GM23338 (cell line): ENCODE results near the gene FTO. TPM values are rescaled to one million over a fixed set of nuclear protein-coding genes. Genes with fewer than 3 reads are reported as not detected.

Experiments
- ATAC-seq: fragments of 200-7000 bp; cut with Tn5 transposase; 3 replicates; pipeline ENCODE4 v1.9.1; 2020
- DNase-seq: peaks from one replicate; pipeline ENCODE4 v3.0.0-alpha.2; 2015; ENCODE audit warnings: low spot score
- H2AFZ ChIP-seq: fragments of 200-600 bp; sonication (generic); 2 replicates; pipeline ENCODE4 v1.8.0; 2016; ENCODE audit warnings: antibody characterized with exemption, mild to moderate bottlenecking, moderate library complexity
- H3F3A ChIP-seq: fragments of 200-600 bp; sonication (generic); replicated peaks from 2 replicates; pipeline ENCODE4 v1.8.0; 2017; ENCODE audit warnings: antibody characterized with exemption, mixed run types, low read depth
- H3K27ac ChIP-seq: fragments of 200-600 bp; sonication (generic); 2 replicates; pipeline ENCODE4 v1.6.1; 2016; ENCODE audit warnings: low read depth
- H3K27me3 ChIP-seq: fragments of 200-600 bp; sonication (generic); 2 replicates; pipeline ENCODE4 v1.8.0; 2016; ENCODE audit warnings: mild to moderate bottlenecking, mixed run types, moderate library complexity; ENCODE audit not compliant: insufficient read depth
- H3K36me3 ChIP-seq: fragments of 200-600 bp; sonication (generic); 2 replicates; pipeline ENCODE4 v1.8.0; 2016; ENCODE audit warnings: mild to moderate bottlenecking; ENCODE audit not compliant: insufficient read depth
- H3K4me1 ChIP-seq: fragments of 200-600 bp; sonication (generic); 2 replicates; pipeline ENCODE4 v1.8.0; 2016; ENCODE audit warnings: mild to moderate bottlenecking, moderate library complexity; ENCODE audit not compliant: insufficient read depth
- H3K4me2 ChIP-seq: fragments of 200-600 bp; sonication (generic); 2 replicates; pipeline ENCODE4 v1.7.1; 2017; ENCODE audit warnings: mixed run types
- H3K4me3 ChIP-seq: fragments of 200-600 bp; sonication (generic); 2 replicates; pipeline ENCODE4 v1.6.1; 2016; ENCODE audit warnings: mixed run types
- H3K79me2 ChIP-seq: fragments of 200-600 bp; sonication (generic); replicated peaks from 2 replicates; pipeline ENCODE4 v1.8.0; 2017; ENCODE audit warnings: mild to moderate bottlenecking; ENCODE audit not compliant: insufficient read depth
- H3K9me2 ChIP-seq: fragments of 200-600 bp; sonication (generic); 2 replicates; pipeline ENCODE4 v1.8.0; 2017; ENCODE audit not compliant: insufficient read depth
- H4K20me1 ChIP-seq: fragments of 200-600 bp; sonication (generic); replicated peaks from 2 replicates; pipeline ENCODE4 v1.8.0; 2017; ENCODE audit warnings: mild to moderate bottlenecking; ENCODE audit not compliant: insufficient read depth
- H3K27ac Mint-ChIP-seq: 2 replicates; pipeline ENCODE4 v1.8.0; 2020; ENCODE audit warnings: inconsistent platforms, mild to moderate bottlenecking, moderate library complexity, mixed read lengths
- H3K27me3 Mint-ChIP-seq: 3 replicates; pipeline ENCODE4 v1.8.0; 2022; ENCODE audit warnings: low read depth, mild to moderate bottlenecking, moderate library complexity, mixed read lengths, inconsistent platforms; ENCODE audit not compliant: insufficient read depth, poor library complexity
- H3K36me3 Mint-ChIP-seq: 3 replicates; pipeline ENCODE4 v1.8.0; 2021; ENCODE audit warnings: low read depth, mild to moderate bottlenecking, inconsistent platforms, moderate library complexity, mixed read lengths
- H3K4me1 Mint-ChIP-seq: 3 replicates; pipeline ENCODE4 v1.8.0; 2020; ENCODE audit warnings: mild to moderate bottlenecking, inconsistent platforms, mixed read lengths
- H3K4me3 Mint-ChIP-seq: 3 replicates; pipeline ENCODE4 v1.8.0; 2021; ENCODE audit warnings: moderate library complexity, mild to moderate bottlenecking, inconsistent platforms, mixed read lengths
- H3K9me3 Mint-ChIP-seq: 3 replicates; pipeline ENCODE4 v1.8.0; 2020; ENCODE audit warnings: moderate library complexity, mild to moderate bottlenecking, inconsistent platforms, mixed read lengths
- CTCF ChIP-seq, 2 experiments: fragments of 200-600 bp in 1 of 2; sonication (generic) in 1 of 2; conservative IDR thresholded peaks; 2 replicates each; pipeline versions ENCODE4 v1.5.1 to v1.6.1; 2016 to 2017; ENCODE audit warnings: antibody characterized with exemption in 2 of 2, low read depth in 2 of 2, mild to moderate bottlenecking in 2 of 2, moderate library complexity in 1 of 2
- EZH2 ChIP-seq: fragments of 200-600 bp; sonication (generic); IDR thresholded peaks from one replicate; pipeline ENCODE4 v1.8.0; 2017; ENCODE audit warnings: antibody characterized with exemption, mild to moderate bottlenecking, low read depth; ENCODE audit not compliant: unreplicated experiment
- EZH2phosphoT487 ChIP-seq: fragments of 200-600 bp; sonication (generic); IDR thresholded peaks from one replicate; pipeline ENCODE4 v1.8.1; 2018; ENCODE audit warnings: antibody characterized with exemption; ENCODE audit not compliant: unreplicated experiment
- POLR2AphosphoS5 ChIP-seq: IDR thresholded peaks from 2 replicates; pipeline ENCODE4 v1.6.1; 2016; ENCODE audit warnings: antibody characterized with exemption, low read depth
- STAT1 ChIP-seq: IDR thresholded peaks from one replicate; pipeline ENCODE4 v1.6.1; 2016; ENCODE audit warnings: antibody characterized with exemption; ENCODE audit not compliant: unreplicated experiment
- ZNF331 ChIP-seq: fragments of 250-450 bp; sonication (Bioruptor Pico); IDR thresholded peaks from 2 replicates; pipeline ENCODE4 v1.5.0; 2020; ENCODE audit warnings: low read depth, mild to moderate bottlenecking, moderate library complexity
- polyA plus RNA-seq: library from polyadenylated mRNA; unstranded; fragments of >200 nt; fragmentation: Nextera tagmentation; extraction: Ambion mirVana; gene quantifications from 2 replicates; pipeline ENCODE4 v1.2.1, GENCODE V29; 2016
- total RNA-seq: library from RNA; depleted of rRNA; stranded (reverse); fragments of >200 nt; shearing (Covaris generic); gene quantifications from 2 replicates; pipeline ENCODE4 v1.2.3, GENCODE V29; 2014
- TF ChIP-seq, protein P1 (sequence below): fragments of 250-450 bp; sonication (Bioruptor Pico); IDR thresholded peaks from 2 replicates; pipeline ENCODE4 v1.5.0; 2020; ENCODE audit warnings: mild to moderate bottlenecking, moderate library complexity

Gene FTO
- total and polyA plus RNA-seq, 2 experiments from 2014 or later: 17.7 to 69.6 TPM

GRCh38 chr16:54027062-54027461 lies 323.1 kb downstream of the FTO start (continued):
- TF ChIP-seq, protein P1, sequence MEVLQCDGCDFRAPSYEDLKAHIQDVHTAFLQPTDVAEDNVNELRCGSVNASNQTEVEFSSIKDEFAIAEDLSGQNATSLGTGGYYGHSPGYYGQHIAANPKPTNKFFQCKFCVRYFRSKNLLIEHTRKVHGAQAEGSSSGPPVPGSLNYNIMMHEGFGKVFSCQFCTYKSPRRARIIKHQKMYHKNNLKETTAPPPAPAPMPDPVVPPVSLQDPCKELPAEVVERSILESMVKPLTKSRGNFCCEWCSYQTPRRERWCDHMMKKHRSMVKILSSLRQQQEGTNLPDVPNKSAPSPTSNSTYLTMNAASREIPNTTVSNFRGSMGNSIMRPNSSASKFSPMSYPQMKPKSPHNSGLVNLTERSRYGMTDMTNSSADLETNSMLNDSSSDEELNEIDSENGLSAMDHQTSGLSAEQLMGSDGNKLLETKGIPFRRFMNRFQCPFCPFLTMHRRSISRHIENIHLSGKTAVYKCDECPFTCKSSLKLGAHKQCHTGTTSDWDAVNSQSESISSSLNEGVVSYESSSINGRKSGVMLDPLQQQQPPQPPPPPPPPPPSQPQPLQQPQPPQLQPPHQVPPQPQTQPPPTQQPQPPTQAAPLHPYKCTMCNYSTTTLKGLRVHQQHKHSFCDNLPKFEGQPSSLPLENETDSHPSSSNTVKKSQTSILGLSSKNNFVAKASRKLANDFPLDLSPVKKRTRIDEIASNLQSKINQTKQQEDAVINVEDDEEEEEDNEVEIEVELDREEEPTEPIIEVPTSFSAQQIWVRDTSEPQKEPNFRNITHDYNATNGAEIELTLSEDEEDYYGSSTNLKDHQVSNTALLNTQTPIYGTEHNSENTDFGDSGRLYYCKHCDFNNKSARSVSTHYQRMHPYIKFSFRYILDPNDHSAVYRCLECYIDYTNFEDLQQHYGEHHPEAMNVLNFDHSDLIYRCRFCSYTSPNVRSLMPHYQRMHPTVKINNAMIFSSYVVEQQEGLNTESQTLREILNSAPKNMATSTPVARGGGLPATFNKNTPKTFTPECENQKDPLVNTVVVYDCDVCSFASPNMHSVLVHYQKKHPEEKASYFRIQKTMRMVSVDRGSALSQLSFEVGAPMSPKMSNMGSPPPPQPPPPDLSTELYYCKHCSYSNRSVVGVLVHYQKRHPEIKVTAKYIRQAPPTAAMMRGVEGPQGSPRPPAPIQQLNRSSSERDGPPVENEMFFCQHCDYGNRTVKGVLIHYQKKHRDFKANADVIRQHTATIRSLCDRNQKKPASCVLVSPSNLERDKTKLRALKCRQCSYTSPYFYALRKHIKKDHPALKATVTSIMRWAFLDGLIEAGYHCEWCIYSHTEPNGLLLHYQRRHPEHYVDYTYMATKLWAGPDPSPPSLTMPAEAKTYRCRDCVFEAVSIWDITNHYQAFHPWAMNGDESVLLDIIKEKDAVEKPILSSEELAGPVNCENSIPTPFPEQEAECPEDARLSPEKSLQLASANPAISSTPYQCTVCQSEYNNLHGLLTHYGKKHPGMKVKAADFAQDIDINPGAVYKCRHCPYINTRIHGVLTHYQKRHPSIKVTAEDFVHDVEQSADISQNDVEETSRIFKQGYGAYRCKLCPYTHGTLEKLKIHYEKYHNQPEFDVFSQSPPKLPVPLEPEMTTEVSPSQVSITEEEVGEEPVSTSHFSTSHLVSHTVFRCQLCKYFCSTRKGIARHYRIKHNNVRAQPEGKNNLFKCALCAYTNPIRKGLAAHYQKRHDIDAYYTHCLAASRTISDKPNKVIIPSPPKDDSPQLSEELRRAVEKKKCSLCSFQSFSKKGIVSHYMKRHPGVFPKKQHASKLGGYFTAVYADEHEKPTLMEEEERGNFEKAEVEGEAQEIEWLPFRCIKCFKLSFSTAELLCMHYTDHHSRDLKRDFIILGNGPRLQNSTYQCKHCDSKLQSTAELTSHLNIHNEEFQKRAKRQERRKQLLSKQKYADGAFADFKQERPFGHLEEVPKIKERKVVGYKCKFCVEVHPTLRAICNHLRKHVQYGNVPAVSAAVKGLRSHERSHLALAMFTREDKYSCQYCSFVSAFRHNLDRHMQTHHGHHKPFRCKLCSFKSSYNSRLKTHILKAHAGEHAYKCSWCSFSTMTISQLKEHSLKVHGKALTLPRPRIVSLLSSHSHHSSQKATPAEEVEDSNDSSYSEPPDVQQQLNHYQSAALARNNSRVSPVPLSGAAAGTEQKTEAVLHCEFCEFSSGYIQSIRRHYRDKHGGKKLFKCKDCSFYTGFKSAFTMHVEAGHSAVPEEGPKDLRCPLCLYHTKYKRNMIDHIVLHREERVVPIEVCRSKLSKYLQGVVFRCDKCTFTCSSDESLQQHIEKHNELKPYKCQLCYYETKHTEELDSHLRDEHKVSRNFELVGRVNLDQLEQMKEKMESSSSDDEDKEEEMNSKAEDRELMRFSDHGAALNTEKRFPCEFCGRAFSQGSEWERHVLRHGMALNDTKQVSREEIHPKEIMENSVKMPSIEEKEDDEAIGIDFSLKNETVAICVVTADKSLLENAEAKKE (CRISPR knock-in tag): no peak
- no peak for TF ChIP-seq STAT1

- Histone ChIP-seq H3K4me1 (no peaks in the 10 kb centered on the region), H3K36me3 (0 out of 2 replicates have a peak, but pooled peaks cover 5% of the 10 kb centered on the region), H4K20me1 (no peaks in the 10 kb centered on the region), H3K9me2 (0 out of 2 replicates have a peak, but pooled peaks cover 5% of the 10 kb centered on the region), H2AFZ (no peak overlapping the region), H3K4me2 (no peak overlapping the region), H3K27me3 (no peaks in the 10 kb centered on the region), H3F3A (no peaks in the 10 kb centered on the region), H3K27ac (no peak overlapping the region), H3K4me3 (no peak overlapping the region), H3K79me2 (no peaks in the 10 kb centered on the region)
- Mint-ChIP-seq H3K4me1 (no peaks in the 10 kb centered on the region), H3K9me3 (peaks cover 11% of the 10 kb centered on the region), H3K27ac (no peak overlapping the region), H3K4me3 (no peak overlapping the region), H3K27me3 (peaks cover 5% of the 10 kb centered on the region), H3K36me3 (peaks cover 7% of the 10 kb centered on the region; the same call in 2 of the 3 replicates)
- TF ChIP-seq ZNF331 (CRISPR knock-in tag): no peak
- TF ChIP-seq POLR2AphosphoS5: no peak
- no peak for TF ChIP-seq EZH2phosphoT487
- TF ChIP-seq CTCF (conservative IDR thresholded peaks at IDR 0.05; ENCODE audit: low read depth in 2 of 2): no peak
- TF ChIP-seq EZH2: no peak
- DNase-seq: no peak
- no peak for ATAC-seq
These were observed 323.6 kb downstream of the FTO start for GRCh38 chr16:54027558-54027957.
